ENCODE results near the gene PCYT2. TPM values are rescaled to one million over a fixed set of nuclear protein-coding genes. Genes with fewer than 3 reads are reported as not detected.

Gene PCYT2
- total RNA-seq, 2 donors from 2014 or later = 51.4 to 69.2 TPM

DNA sequence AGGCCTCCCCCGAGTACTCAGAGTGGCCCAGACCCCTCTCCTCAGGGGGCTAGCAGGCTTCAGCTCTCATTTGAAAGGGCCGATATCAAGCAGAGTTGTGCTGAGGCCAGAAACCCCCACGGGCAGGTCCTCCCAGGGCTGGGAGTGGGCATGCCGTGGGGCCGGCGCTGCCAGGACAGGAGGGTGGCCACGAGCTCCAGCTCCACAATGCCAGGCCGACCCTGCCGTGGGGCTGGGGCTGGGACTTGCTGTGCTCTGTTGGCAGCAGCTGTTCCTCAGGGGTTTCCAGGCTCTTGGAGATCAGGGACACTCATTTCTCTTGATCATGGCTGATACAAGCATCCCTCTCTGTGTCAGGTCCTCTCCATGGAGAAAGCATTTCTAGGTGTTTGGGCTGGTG, 12.3 kb downstream of the PCYT2 start:
- peaks cover 0 to 5% of the 10 kb centered on the region in 2 donors for H3K36me3 ChIP-seq
- no peak for DNase-seq (ENCODE audit: low spot score)

DNA sequence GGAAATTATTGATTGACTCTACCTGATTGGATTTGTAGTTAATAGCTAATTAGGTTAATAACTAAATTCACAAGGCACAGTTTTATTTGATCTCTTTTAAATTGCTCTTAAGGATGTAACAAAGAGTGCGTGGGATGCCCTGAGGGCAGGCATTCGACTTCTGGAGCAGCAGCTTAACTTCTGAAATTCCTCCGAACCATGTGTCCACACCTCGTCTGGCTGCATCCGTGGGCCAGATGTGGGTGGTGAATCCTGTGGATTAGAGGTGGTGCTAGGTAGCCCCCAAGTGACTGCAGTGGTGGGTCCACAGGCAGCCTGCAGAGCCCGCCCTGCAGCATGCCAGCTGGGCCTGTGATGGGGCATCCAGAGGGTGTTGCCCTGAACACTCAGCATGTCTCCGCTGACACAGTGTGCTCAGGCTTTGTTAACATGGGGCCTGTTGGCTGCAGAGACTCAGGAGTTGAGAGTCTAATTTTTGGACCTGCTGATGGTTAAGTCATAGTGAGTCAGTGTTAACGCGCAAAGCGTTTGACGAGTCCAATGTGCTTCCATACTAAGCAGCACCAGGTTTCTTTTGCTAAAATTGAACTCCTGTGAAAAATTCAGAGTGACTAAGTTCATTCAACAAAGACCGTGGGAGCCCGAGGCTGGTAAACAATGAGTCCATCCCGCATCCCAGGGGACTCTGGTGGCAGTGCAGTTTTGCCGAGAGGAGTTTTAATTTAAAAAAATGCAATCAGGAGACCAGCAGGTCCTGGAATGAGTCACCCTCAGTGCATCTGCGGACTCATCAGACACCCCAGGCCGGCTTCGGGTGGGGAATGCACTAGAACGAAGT, 13.0 kb downstream of the PCYT2 start:
- intact Hi-C loops (cut with DNase I) = no loop called here
- Histone ChIP-seq H3K9me3 (no peaks in the 10 kb centered on the region), H3K27ac (no peak overlapping the region), H3K27me3 (replicated peaks; ENCODE audit: insufficient read depth) (no peaks in the 10 kb centered on the region), H3K36me3 (peaks cover 0 to 5% of the 10 kb centered on the region in 2 donors), H3K4me3 (no peak overlapping the region), H3K4me1 (replicated peaks) (peaks cover 4% of the 10 kb centered on the region)
- TF ChIP-seq POLR2A (IDR thresholded peaks at IDR 0.05) (no peak), POLR2AphosphoS5 (IDR thresholded peaks at IDR 0.05) (no peak)
- TF ChIP-seq, protein P1, sequence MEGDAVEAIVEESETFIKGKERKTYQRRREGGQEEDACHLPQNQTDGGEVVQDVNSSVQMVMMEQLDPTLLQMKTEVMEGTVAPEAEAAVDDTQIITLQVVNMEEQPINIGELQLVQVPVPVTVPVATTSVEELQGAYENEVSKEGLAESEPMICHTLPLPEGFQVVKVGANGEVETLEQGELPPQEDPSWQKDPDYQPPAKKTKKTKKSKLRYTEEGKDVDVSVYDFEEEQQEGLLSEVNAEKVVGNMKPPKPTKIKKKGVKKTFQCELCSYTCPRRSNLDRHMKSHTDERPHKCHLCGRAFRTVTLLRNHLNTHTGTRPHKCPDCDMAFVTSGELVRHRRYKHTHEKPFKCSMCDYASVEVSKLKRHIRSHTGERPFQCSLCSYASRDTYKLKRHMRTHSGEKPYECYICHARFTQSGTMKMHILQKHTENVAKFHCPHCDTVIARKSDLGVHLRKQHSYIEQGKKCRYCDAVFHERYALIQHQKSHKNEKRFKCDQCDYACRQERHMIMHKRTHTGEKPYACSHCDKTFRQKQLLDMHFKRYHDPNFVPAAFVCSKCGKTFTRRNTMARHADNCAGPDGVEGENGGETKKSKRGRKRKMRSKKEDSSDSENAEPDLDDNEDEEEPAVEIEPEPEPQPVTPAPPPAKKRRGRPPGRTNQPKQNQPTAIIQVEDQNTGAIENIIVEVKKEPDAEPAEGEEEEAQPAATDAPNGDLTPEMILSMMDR (IDR thresholded peaks at IDR 0.05) = no peak
- WGBS = 86% methylated on average over 19 of the region's 19 CpGs
- DNase-seq (ENCODE audit: low spot score) = no peak

More for the DNA sequence above, 12.3 kb downstream of the PCYT2 start:
- WGBS = 88% methylated on average over 9 of the region's 9 CpGs
- Histone ChIP-seq H3K9me3 (no peaks in the 10 kb centered on the region), H3K27me3 (replicated peaks; ENCODE audit: insufficient read depth) (no peaks in the 10 kb centered on the region), H3K4me3 (no peak overlapping the region), H3K27ac (no peak overlapping the region), H3K4me1 (replicated peaks) (peaks cover 4% of the 10 kb centered on the region)
- intact Hi-C loops (cut with DNase I) = no loop called here
- no peak for TF ChIP-seq POLR2AphosphoS5 (IDR thresholded peaks at IDR 0.05)
- TF ChIP-seq POLR2A (IDR thresholded peaks at IDR 0.05) = no peak
- TF ChIP-seq, protein P1 (IDR thresholded peaks at IDR 0.05) = no peak

DNA sequence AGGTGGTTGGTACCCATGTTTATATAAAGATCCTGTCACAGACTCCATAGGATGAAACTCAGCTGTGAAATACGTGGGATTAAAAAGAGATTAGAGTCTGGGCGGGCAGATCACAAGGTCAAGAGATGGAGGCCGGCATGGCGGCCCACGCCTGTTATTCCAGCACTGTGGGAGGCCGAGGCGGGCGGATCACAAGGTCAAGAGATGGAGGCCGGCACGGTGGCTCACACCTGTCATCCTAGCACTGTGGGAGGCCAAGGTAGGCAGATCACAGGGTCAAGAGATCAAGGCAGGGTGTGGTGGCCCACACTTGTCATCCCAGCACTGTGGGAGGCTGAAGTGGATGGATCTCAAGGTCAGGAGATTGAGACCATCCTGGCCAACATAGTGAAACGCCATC, 15.8 kb downstream of the PCYT2 start:
- intact Hi-C loops (cut with DNase I) = no loop called here
- H3K27ac ChIP-seq = no peak overlapping the region
- WGBS = 95% methylated on average over 11 of the region's 11 CpGs
- H3K36me3 ChIP-seq = peaks cover 0 to 5% of the 10 kb centered on the region in 2 donors
- no peak for DNase-seq (ENCODE audit: low spot score)
- no peaks in the 10 kb centered on the region for H3K9me3 ChIP-seq
- H3K4me3 ChIP-seq = no peak overlapping the region
- H3K27me3 ChIP-seq (replicated peaks; ENCODE audit: insufficient read depth) = no peaks in the 10 kb centered on the region
- peaks cover 1% of the 10 kb centered on the region for H3K4me1 ChIP-seq (replicated peaks)
- TF ChIP-seq POLR2AphosphoS5 (IDR thresholded peaks at IDR 0.05) = no peak
- TF ChIP-seq POLR2A (IDR thresholded peaks at IDR 0.05) = no peak
- TF ChIP-seq, protein P1 (IDR thresholded peaks at IDR 0.05) = no peak

DNA sequence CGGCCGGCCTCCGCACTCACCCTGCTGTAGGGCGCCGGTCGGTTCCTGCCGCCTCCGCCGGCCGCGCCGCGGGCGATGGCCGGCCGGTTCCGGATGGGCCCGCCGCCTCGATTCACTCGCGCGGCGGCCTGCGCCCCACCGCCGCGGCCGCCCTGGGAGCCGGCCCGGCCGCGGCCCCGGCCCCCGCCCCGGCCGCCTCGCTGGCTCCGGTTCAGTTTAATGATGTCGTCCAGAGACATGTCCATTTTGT, 20.0 kb downstream of the PCYT2 start:
- H3K36me3 ChIP-seq = peaks cover 5 to 14% of the 10 kb centered on the region in 2 donors
- TF ChIP-seq POLR2A (IDR thresholded peaks at IDR 0.05) (no peak), POLR2AphosphoS5 (IDR thresholded peaks at IDR 0.05) (no peak)
- TF ChIP-seq, protein P1 (IDR thresholded peaks at IDR 0.05) = no peak
- H3K4me1 ChIP-seq (replicated peaks) = peaks cover 5% of the 10 kb centered on the region
- H3K4me3 ChIP-seq = peak overlapping the region; percentile 96 to 99
- intact Hi-C loops (cut with DNase I) = no loop called here
- no peaks in the 10 kb centered on the region for H3K9me3 ChIP-seq
- H3K27me3 ChIP-seq (replicated peaks; ENCODE audit: insufficient read depth) = no peaks in the 10 kb centered on the region
- no CpG with 5 or more reads among the region's 40 CpGs for WGBS
- no peak for DNase-seq (ENCODE audit: low spot score)
- H3K27ac ChIP-seq = peak overlapping the region; percentile 79 to 92

Data from prostate gland (tissue), 2 donors.